Central memory CD8-positive, alpha-beta T cell (primary cell): ENCODE results near the gene ABL1.

Experiments used
- ATAC-seq: fragments of 150-1000 bp; cut with Tn5 transposase; replicated peaks from 2 replicates; pipeline ENCODE4 v1.10.0; 2022; ENCODE audit warnings: mild to moderate bottlenecking, moderate FRiP score, moderate number of reproducible peaks; ENCODE audit not compliant: poor library complexity, severe bottlenecking; ENCODE audit errors: extremely low read depth
- DNase-seq, 2 donors: peaks; one replicate each; pipeline ENCODE4 v3.0.0; 2021; ENCODE audit warnings: low spot score in 2 of 2
- H3K27ac Mint-ChIP-seq: one replicate; pipeline ENCODE4 v1.8.0; 2022; ENCODE audit warnings: low read depth, mild to moderate bottlenecking, moderate library complexity, mixed read lengths
- H3K27me3 Mint-ChIP-seq: one replicate; pipeline ENCODE4 v1.8.0; 2022; ENCODE audit warnings: mixed read lengths
- H3K36me3 Mint-ChIP-seq: one replicate; pipeline ENCODE4 v1.8.0; 2022; ENCODE audit warnings: mild to moderate bottlenecking, moderate library complexity, mixed read lengths; ENCODE audit not compliant: insufficient read depth
- H3K4me1 Mint-ChIP-seq: one replicate; pipeline ENCODE4 v1.8.0; 2022; ENCODE audit warnings: mixed read lengths
- H3K4me3 Mint-ChIP-seq: one replicate; pipeline ENCODE4 v1.8.0; 2022; ENCODE audit warnings: mild to moderate bottlenecking, moderate library complexity, mixed read lengths
- H3K9me3 Mint-ChIP-seq: one replicate; pipeline ENCODE4 v1.8.0; 2022; ENCODE audit warnings: mixed read lengths

Gene ABL1

GRCh38 chr9:130920762-130921299 lies 85.8 kb downstream of the ABL1 start:
- H3K27me3 Mint-ChIP-seq, result peaks cover 43% of the 10 kb centered on the region
- no peak for ATAC-seq
- no peak overlapping the region for H3K4me3 Mint-ChIP-seq
- no peak overlapping the region for H3K27ac Mint-ChIP-seq
- no peaks in the 10 kb centered on the region for H3K36me3 Mint-ChIP-seq
- H3K4me1 Mint-ChIP-seq, result no peaks in the 10 kb centered on the region
- no peaks in the 10 kb centered on the region for H3K9me3 Mint-ChIP-seq
- DNase-seq, result no peak

GRCh38 chr9:130921300-130921988 lies 86.4 kb downstream of the ABL1 start:
- ATAC-seq (no peak), DNase-seq (no peak)
- Mint-ChIP-seq H3K27me3 (peaks cover 43% of the 10 kb centered on the region), H3K27ac (no peak overlapping the region), H3K9me3 (no peaks in the 10 kb centered on the region), H3K4me1 (no peaks in the 10 kb centered on the region), H3K4me3 (no peak overlapping the region), H3K36me3 (no peaks in the 10 kb centered on the region)

- Mint-ChIP-seq H3K27ac (no peak overlapping the region), H3K27me3 (peaks cover 35% of the 10 kb centered on the region), H3K4me3 (no peak overlapping the region), H3K36me3 (no peaks in the 10 kb centered on the region), H3K4me1 (no peaks in the 10 kb centered on the region), H3K9me3 (no peaks in the 10 kb centered on the region)
- ATAC-seq, result no peak
- no peak for DNase-seq
Observed at GRCh38 chr9:130921989-130922892, 87.2 kb downstream of the ABL1 start.

- H3K27ac Mint-ChIP-seq, result no peak overlapping the region
- ATAC-seq, result no peak
- no peak for DNase-seq
- peaks cover 36% of the 10 kb centered on the region for H3K27me3 Mint-ChIP-seq
- no peaks in the 10 kb centered on the region for H3K36me3 Mint-ChIP-seq
- no peaks in the 10 kb centered on the region for H3K9me3 Mint-ChIP-seq
- H3K4me3 Mint-ChIP-seq, result no peak overlapping the region
- no peaks in the 10 kb centered on the region for H3K4me1 Mint-ChIP-seq
Observed at GRCh38 chr9:130922893-130923610, 88.0 kb downstream of the ABL1 start.

- Mint-ChIP-seq H3K4me1 (no peaks in the 10 kb centered on the region), H3K27ac (no peak overlapping the region), H3K27me3 (peaks cover 41% of the 10 kb centered on the region), H3K9me3 (no peaks in the 10 kb centered on the region), H3K4me3 (no peak overlapping the region), H3K36me3 (no peaks in the 10 kb centered on the region)
- ATAC-seq (no peak), DNase-seq (no peak)
Observed at GRCh38 chr9:130923611-130924447, 88.8 kb downstream of the ABL1 start.

GRCh38 chr9:130924448-130924788 lies 89.4 kb downstream of the ABL1 start:
- no peaks in the 10 kb centered on the region for H3K9me3 Mint-ChIP-seq
- DNase-seq, result no peak
- no peaks in the 10 kb centered on the region for H3K4me1 Mint-ChIP-seq
- ATAC-seq, result no peak
- no peaks in the 10 kb centered on the region for H3K36me3 Mint-ChIP-seq
- no peak overlapping the region for H3K4me3 Mint-ChIP-seq
- H3K27ac Mint-ChIP-seq, result no peak overlapping the region
- peaks cover 41% of the 10 kb centered on the region for H3K27me3 Mint-ChIP-seq

- H3K36me3 Mint-ChIP-seq, result no peaks in the 10 kb centered on the region
- H3K4me1 Mint-ChIP-seq, result no peaks in the 10 kb centered on the region
- no peaks in the 10 kb centered on the region for H3K9me3 Mint-ChIP-seq
- peaks cover 46% of the 10 kb centered on the region for H3K27me3 Mint-ChIP-seq
- ATAC-seq, result no peak
- no peak for DNase-seq
- H3K27ac Mint-ChIP-seq, result no peak overlapping the region
- H3K4me3 Mint-ChIP-seq, result no peak overlapping the region
Observed at GRCh38 chr9:130925050-130925678, 90.1 kb downstream of the ABL1 start.

GRCh38 chr9:130927338-130927737 lies 92.3 kb downstream of the ABL1 start:
- no peak overlapping the region for H3K27ac Mint-ChIP-seq
- no peak for ATAC-seq

GRCh38 chr9:130927995-130928900 lies 93.2 kb downstream of the ABL1 start:
- H3K27me3 Mint-ChIP-seq, result peaks cover 47% of the 10 kb centered on the region
- H3K27ac Mint-ChIP-seq, result no peak overlapping the region
- no peaks in the 10 kb centered on the region for H3K4me1 Mint-ChIP-seq
- no peaks in the 10 kb centered on the region for H3K9me3 Mint-ChIP-seq
- no peaks in the 10 kb centered on the region for H3K36me3 Mint-ChIP-seq
- H3K4me3 Mint-ChIP-seq, result no peak overlapping the region
- ATAC-seq (no peak), DNase-seq (no peak)

More at GRCh38 chr9:130927338-130927737, 92.3 kb downstream of the ABL1 start:
- Mint-ChIP-seq H3K27me3 (peaks cover 47% of the 10 kb centered on the region), H3K4me1 (no peaks in the 10 kb centered on the region), H3K36me3 (no peaks in the 10 kb centered on the region), H3K4me3 (no peak overlapping the region), H3K9me3 (no peaks in the 10 kb centered on the region)
- no peak for DNase-seq

GRCh38 chr9:130929571-130930038 lies 94.6 kb downstream of the ABL1 start:
- no peaks in the 10 kb centered on the region for H3K4me1 Mint-ChIP-seq
- no peaks in the 10 kb centered on the region for H3K9me3 Mint-ChIP-seq
- ATAC-seq (no peak), DNase-seq (no peak)
- H3K27ac Mint-ChIP-seq, result no peak overlapping the region
- no peak overlapping the region for H3K4me3 Mint-ChIP-seq
- peaks cover 54% of the 10 kb centered on the region for H3K27me3 Mint-ChIP-seq
- no peaks in the 10 kb centered on the region for H3K36me3 Mint-ChIP-seq
